GM19351 (cell line): ENCODE data around the gene ERN1.

Experiments used
- ATAC-seq: cut with Tn5 transposase; IDR thresholded peaks from one replicate; pipeline ENCODE4 v1.9.1; 2021; ENCODE audit warnings: mild to moderate bottlenecking, moderate library complexity; ENCODE audit not compliant: unreplicated experiment

Gene ERN1

GRCh38 chr17:64113006-64113405, 16.9 kb downstream of the ERN1 start:
- no peak for ATAC-seq

GRCh38 chr17:64111831-64112230, 18.1 kb downstream of the ERN1 start:
- no peak for ATAC-seq

- ATAC-seq: no peak
These were observed 19.4 kb downstream of the ERN1 start for GRCh38 chr17:64110379-64111152.

GRCh38 chr17:64109400-64109799, 20.5 kb downstream of the ERN1 start:
- ATAC-seq: no peak

GRCh38 chr17:64107500-64108236, 22.3 kb downstream of the ERN1 start:
- ATAC-seq: no peak

- no peak for ATAC-seq
These were observed 23.0 kb downstream of the ERN1 start for GRCh38 chr17:64106918-64107317.

GRCh38 chr17:64103391-64104364, 26.3 kb downstream of the ERN1 start:
- ATAC-seq: no peak

GRCh38 chr17:64102627-64103390, 27.1 kb downstream of the ERN1 start:
- ATAC-seq: no peak

- ATAC-seq: no peak
These were observed 30.4 kb downstream of the ERN1 start for GRCh38 chr17:64099543-64099942.

- ATAC-seq: no peak
These were observed 32.6 kb downstream of the ERN1 start for GRCh38 chr17:64097196-64097936.

- ATAC-seq: no peak
These were observed 33.9 kb downstream of the ERN1 start for GRCh38 chr17:64096037-64096436.

- no peak for ATAC-seq
These were observed 34.6 kb downstream of the ERN1 start for GRCh38 chr17:64095144-64095882.

GRCh38 chr17:64094412-64094811, 35.5 kb downstream of the ERN1 start:
- no peak for ATAC-seq

GRCh38 chr17:64092952-64093451, 36.9 kb downstream of the ERN1 start:
- no peak for ATAC-seq

GRCh38 chr17:64092113-64092512, 37.8 kb downstream of the ERN1 start:
- no peak for ATAC-seq

GRCh38 chr17:64091571-64091970, 38.4 kb downstream of the ERN1 start:
- ATAC-seq: peak; percentile 26

GRCh38 chr17:64091116-64091515, 38.8 kb downstream of the ERN1 start:
- peak; percentile 77 for ATAC-seq

- no peak for ATAC-seq
These were observed 39.8 kb downstream of the ERN1 start for GRCh38 chr17:64090144-64090543.
